ENCODE measurements around the gene PCBP3.
"Not testable (repeated sequence)": the region's sequence is repeated elsewhere in the genome, so short reads cannot be mapped to it uniquely, and the experiment has no call there.

PCBP3 gene

GRCh38 chr21:45788198-45788597, 144.7 kb downstream of the PCBP3 start:
- no peak for DNase-seq (ENCODE audit: low read depth)

GRCh38 chr21:45788637-45789506, 145.3 kb downstream of the PCBP3 start:
- DNase-seq (ENCODE audit: low read depth): no peak

GRCh38 chr21:45790427-45790826, 146.9 kb downstream of the PCBP3 start:
- DNase-seq (ENCODE audit: low read depth): no peak

- no peak for DNase-seq (ENCODE audit: low read depth)
Measured at GRCh38 chr21:45791562-45792418, 148.3 kb downstream of the PCBP3 start.

GRCh38 chr21:45792682-45793383, 149.3 kb downstream of the PCBP3 start:
- no peak for DNase-seq (ENCODE audit: low read depth)

- DNase-seq (ENCODE audit: low read depth): no peak
Measured at GRCh38 chr21:45794027-45794426, 150.5 kb downstream of the PCBP3 start.

GRCh38 chr21:45796003-45796402, 152.5 kb downstream of the PCBP3 start:
- no peak for DNase-seq (ENCODE audit: low read depth)

GRCh38 chr21:45797338-45797737, 153.8 kb downstream of the PCBP3 start:
- no peak for DNase-seq (ENCODE audit: low read depth)

- DNase-seq (ENCODE audit: low read depth): no peak
Measured at GRCh38 chr21:45799765-45800338, 156.3 kb downstream of the PCBP3 start.

GRCh38 chr21:45800339-45801080, 157.0 kb downstream of the PCBP3 start:
- no peak for DNase-seq (ENCODE audit: low read depth)

- DNase-seq (ENCODE audit: low read depth): no peak
Measured at GRCh38 chr21:45801129-45801964, 157.8 kb downstream of the PCBP3 start.

- DNase-seq (ENCODE audit: low read depth): no peak
Measured at GRCh38 chr21:45801989-45802388, 158.5 kb downstream of the PCBP3 start.

GRCh38 chr21:45802425-45802824, 158.9 kb downstream of the PCBP3 start:
- DNase-seq (ENCODE audit: low read depth): no peak

- DNase-seq (ENCODE audit: low read depth): no peak
Measured at GRCh38 chr21:45802956-45803617, 159.6 kb downstream of the PCBP3 start.

GRCh38 chr21:45803618-45804340, 160.3 kb downstream of the PCBP3 start:
- DNase-seq (ENCODE audit: low read depth): no peak

GRCh38 chr21:45804809-45805313, 161.3 kb downstream of the PCBP3 start:
- no peak for DNase-seq (ENCODE audit: low read depth)

GRCh38 chr21:45805321-45805720, 161.8 kb downstream of the PCBP3 start:
- no peak for DNase-seq (ENCODE audit: low read depth)

- no peak for DNase-seq (ENCODE audit: low read depth)
Measured at GRCh38 chr21:45806042-45806441, 162.5 kb downstream of the PCBP3 start.

- DNase-seq (ENCODE audit: low read depth): not testable (repeated sequence)
Measured at GRCh38 chr21:45808663-45809062, 165.1 kb downstream of the PCBP3 start.
